Measurements from ENCODE around the gene DDI2.
"Not testable (repeated sequence)": the region's sequence is repeated elsewhere in the genome, so short reads cannot be mapped to it uniquely, and the experiment has no call there.

The DDI2 gene

GRCh38 chr1:15636436-15636835, 19.2 kb downstream of the DDI2 start:
- no peak for DNase-seq (ENCODE audit: low read depth in 2 of 2)

GRCh38 chr1:15637826-15638225, 20.6 kb downstream of the DDI2 start:
- DNase-seq (ENCODE audit: low read depth in 2 of 2): no peak

DNA sequence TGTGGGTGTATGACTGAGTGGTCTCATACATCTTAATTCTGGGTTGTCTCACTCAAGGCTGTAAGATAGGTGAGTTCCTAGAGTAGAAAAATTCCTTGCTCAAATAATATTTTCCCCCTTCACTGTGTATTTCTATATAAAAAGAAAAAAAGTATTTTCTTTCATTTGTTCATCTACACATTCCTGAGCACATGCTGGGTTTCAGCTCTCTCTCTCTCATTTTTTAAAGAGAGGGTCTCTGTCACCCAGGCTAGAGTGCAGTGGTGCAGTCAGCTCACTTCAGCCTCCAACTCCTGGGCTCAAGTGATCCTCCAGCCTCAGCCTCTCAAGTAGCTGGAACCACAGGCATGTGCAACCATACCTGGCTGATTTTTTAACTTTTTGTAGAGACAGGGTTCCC, 22.0 kb downstream of the DDI2 start:
- DNase-seq (ENCODE audit: low read depth in 2 of 2): no peak

GRCh38 chr1:15639931-15640330, 22.7 kb downstream of the DDI2 start:
- no peak for DNase-seq (ENCODE audit: low read depth in 2 of 2)

DNA sequence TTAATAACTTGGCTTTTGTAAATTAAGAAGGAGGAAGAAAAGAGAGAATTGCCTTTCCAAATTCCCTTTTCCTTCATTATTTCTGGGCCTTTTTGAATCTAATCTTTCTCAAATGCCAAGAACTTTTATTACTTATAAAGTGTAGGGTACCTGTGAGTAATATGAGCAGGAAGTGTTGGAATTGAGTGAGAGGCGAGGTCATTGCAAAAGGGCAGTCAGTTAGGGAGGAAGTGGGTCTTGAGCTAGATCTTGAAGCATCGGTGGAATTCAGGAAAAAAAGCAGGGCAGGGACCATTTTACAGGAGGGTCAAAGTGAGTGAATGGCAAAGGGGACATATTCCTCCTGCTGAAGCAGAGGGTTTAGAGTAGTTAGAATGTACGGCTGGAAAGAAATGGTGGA, 23.4 kb downstream of the DDI2 start:
- no peak for DNase-seq (ENCODE audit: low read depth in 2 of 2)

GRCh38 chr1:15649937-15650336, 32.7 kb downstream of the DDI2 start:
- no peak for DNase-seq (ENCODE audit: low read depth in 2 of 2)

DNA sequence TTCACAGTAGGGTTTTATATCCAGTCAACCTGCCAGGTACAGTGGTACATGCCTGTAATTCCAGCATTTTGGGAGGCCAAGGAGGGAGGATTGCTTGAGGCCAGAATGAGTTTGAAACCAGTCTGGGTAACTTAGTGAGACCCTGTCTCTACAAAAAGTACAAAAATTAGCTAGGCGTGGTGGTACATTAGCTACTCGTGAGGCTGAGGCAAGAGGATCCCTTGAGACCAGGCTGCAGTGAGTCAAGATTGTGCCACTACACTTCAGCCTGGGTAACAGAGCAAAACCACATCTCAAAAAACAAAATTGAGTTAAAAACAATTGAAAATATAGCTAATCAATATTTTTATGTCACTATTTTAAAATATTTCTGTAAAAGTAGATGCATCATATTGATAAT, 33.2 kb downstream of the DDI2 start:
- no peak for DNase-seq (ENCODE audit: low read depth in 2 of 2)

DNA sequence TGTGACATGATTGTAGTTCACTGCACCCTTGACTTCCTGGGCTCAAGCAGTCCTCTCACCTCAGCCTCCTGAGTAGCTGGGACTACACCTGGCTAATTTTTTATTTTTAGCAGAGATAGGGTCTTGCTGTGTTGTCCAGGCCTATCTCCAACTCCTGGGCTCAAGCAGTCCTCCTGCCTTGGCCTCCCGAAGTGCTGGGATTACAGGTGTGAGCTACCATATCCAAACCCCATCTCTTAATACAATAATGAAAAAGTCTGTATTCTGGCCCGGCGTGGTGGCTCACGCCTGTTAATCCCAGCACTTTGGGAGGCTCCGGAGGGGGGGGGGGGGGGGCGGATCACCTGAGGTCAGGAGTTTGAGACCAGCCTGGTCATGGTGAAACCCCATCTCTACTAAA, 34.9 kb downstream of the DDI2 start:
- DNase-seq (ENCODE audit: low read depth in 2 of 2): not testable (repeated sequence)

- DNase-seq (ENCODE audit: low read depth in 2 of 2): no peak
These were observed 36.9 kb downstream of the DDI2 start for GRCh38 chr1:15654091-15654690.

GRCh38 chr1:15656464-15656863, 39.2 kb downstream of the DDI2 start:
- DNase-seq (ENCODE audit: low read depth in 2 of 2): no peak

GRCh38 chr1:15657021-15657420, 39.8 kb downstream of the DDI2 start:
- DNase-seq (ENCODE audit: low read depth in 2 of 2): no peak

GRCh38 chr1:15660151-15660550, 42.9 kb downstream of the DDI2 start:
- no peak for DNase-seq (ENCODE audit: low read depth in 2 of 2)

DNA sequence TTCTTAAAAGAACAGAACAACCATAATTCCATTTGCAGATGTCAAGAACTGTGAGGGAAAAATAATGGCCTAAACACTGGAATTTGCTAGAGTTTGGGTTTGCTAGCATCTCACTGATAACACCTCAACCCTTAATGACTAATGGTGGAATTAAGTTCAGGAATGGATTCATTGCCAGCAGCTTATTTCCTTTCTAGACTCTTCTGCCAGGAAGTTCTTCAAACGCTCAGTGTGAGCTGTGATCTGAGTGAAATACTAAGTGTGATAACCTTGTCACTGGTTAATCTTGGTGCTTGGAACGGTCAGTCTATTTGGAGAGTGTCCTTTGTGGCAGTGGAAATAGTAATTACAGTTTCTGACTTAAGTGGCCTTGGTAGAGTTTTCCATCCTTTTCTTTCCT, 45.2 kb downstream of the DDI2 start:
- DNase-seq (ENCODE audit: low read depth in 2 of 2): no peak

- DNase-seq (ENCODE audit: low read depth in 2 of 2): no peak
These were observed 46.7 kb downstream of the DDI2 start for GRCh38 chr1:15663925-15664324.

- DNase-seq (ENCODE audit: low read depth in 2 of 2): no peak
These were observed 50.1 kb downstream of the DDI2 start for GRCh38 chr1:15667362-15667761.

GRCh38 chr1:15668089-15668754, 51.0 kb downstream of the DDI2 start:
- no peak for DNase-seq (ENCODE audit: low read depth in 2 of 2)

- no peak for DNase-seq (ENCODE audit: low read depth in 2 of 2)
These were observed 51.8 kb downstream of the DDI2 start for GRCh38 chr1:15669074-15669473.

GRCh38 chr1:15669864-15670263, 52.6 kb downstream of the DDI2 start:
- DNase-seq (ENCODE audit: low read depth in 2 of 2): no peak

GRCh38 chr1:15671430-15671829, 54.2 kb downstream of the DDI2 start:
- DNase-seq (ENCODE audit: low read depth in 2 of 2): no peak

DNA sequence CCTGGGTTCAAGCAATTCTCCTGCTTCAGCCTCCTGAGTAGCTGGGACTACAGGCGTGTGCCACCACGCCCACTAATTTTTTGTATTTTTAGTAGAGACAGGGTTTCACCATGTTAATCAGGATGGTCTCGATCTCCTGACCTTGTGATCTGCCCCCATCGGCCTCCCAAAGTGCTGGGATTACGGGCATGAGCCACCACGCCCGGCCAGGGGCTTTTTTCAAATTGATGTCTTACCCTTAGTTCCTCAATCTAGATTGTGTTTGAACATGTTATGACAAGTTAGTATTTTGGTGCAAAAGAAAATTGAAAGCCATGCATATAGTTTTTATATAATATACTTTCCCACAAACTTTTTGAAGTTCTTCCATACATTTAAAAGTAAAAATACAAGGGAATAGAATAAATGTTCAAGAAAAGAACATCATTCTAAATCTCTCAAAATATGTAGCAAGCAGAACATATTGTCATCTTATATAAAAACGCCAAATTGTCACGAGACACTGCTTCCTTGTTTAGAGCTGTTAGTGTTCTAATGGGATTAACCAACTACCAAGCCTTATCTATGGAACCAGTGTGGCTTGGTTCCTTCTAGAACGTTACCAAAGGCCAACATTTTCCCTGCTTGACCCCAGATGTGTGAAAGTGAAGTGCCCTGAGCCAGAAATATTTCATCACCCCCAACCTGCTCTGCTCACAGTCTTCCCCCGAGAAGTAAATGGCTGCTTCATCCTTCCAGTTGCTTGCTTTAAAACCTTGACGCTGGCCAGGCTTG, 57.3 kb downstream of the DDI2 start:
- DNase-seq (ENCODE audit: low read depth in 2 of 2): no peak

DNA sequence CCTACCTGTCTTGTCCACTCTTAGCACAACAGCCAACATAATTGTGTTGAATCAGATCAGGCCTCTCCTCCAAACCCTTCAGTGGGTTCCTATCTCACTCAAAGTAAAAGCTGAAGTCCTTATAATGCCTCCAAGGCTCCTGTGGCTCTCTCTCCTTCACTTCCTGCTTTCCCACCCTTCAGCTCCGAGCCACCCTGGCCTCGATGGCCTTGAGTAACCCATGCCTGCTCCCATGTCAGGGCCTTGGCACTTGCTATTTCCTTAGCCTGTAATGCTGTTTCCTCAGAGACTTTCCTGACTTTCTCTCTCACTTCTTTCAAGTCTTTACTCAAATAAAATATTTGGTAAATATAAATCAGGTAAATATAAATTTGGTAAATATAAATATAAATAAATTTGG, 58.8 kb downstream of the DDI2 start:
- DNase-seq (ENCODE audit: low read depth in 2 of 2): no peak

- no peak for DNase-seq (ENCODE audit: low read depth in 2 of 2)
These were observed 59.7 kb downstream of the DDI2 start for GRCh38 chr1:15676688-15677661.
